OCI-LY7 (cell line): ENCODE measurements around the gene PTPRT. TPM values are rescaled to one million over a fixed set of nuclear protein-coding genes. Genes with fewer than 3 reads are reported as not detected.

Experiments
- BruUV-seq: library from RNA; stranded (reverse); fragments of 400-500 nt; replicated peaks from 2 replicates; lab custom pipeline; 2021; lab: Mats Ljungman, UMichigan
- CTCF ChIA-PET: fragments of 300-600 bp; sonication (Branson Sonifier 250); formaldehyde crosslinking; loops from one replicate; lab custom pipeline; 2022; ENCODE audit warnings: antibody characterized with exemption; ENCODE audit not compliant: unreplicated experiment; lab: Charles Lee
- POLR2A ChIA-PET: fragments of 300-600 bp; sonication (Branson Sonifier 250); formaldehyde crosslinking; loops from one replicate; lab custom pipeline; 2022; ENCODE audit warnings: antibody characterized with exemption; lab: Charles Lee
- DNase-seq: peaks from one replicate; pipeline ENCODE4 v3.0.0-alpha.2; 2015; ENCODE audit warnings: low spot score
- H2AFZ ChIP-seq: fragments of 200-600 bp; sonication (generic), shearing (Covaris generic); 2 replicates; pipeline ENCODE4 v1.6.1; 2014; ENCODE audit warnings: mild to moderate bottlenecking, antibody characterized with exemption, low read length, moderate library complexity
- H3K27ac ChIP-seq: fragments of 200-600 bp; sonication (generic); 2 replicates; pipeline ENCODE4 v1.5.1; 2014; ENCODE audit warnings: mixed run types, low read depth, mild to moderate bottlenecking, moderate library complexity, low read length, inconsistent platforms; ENCODE audit not compliant: poor library complexity, severe bottlenecking
- H3K36me3 ChIP-seq: fragments of 200-600 bp; sonication (generic); 2 replicates; pipeline ENCODE4 v1.6.1; 2014; ENCODE audit warnings: mild to moderate bottlenecking, antibody characterized with exemption, low read length, moderate library complexity, mixed read lengths; ENCODE audit not compliant: insufficient read depth
- H3K4me1 ChIP-seq: fragments of 200-600 bp; sonication (generic); 2 replicates; pipeline ENCODE4 v1.5.1; 2014; ENCODE audit warnings: mild to moderate bottlenecking, low read length; ENCODE audit not compliant: insufficient read depth, poor library complexity, severe bottlenecking
- H3K4me2 ChIP-seq: fragments of 200-600 bp; sonication (generic); 2 replicates; pipeline ENCODE4 v1.6.1; 2014; ENCODE audit warnings: mild to moderate bottlenecking, low read length
- H3K4me3 ChIP-seq: fragments of 200-600 bp; sonication (generic); 2 replicates; pipeline ENCODE4 v1.5.1; 2014; ENCODE audit warnings: mild to moderate bottlenecking, low read depth, low read length; ENCODE audit not compliant: poor library complexity, severe bottlenecking
- H3K79me2 ChIP-seq: fragments of 200-600 bp; sonication (generic); 2 replicates; pipeline ENCODE4 v1.6.1; 2016; ENCODE audit warnings: low read depth, mild to moderate bottlenecking, low read length, moderate library complexity, mixed read lengths; ENCODE audit not compliant: insufficient read depth
- H3K9me2 ChIP-seq: fragments of 200-600 bp; sonication (generic); 2 replicates; pipeline ENCODE4 v1.6.1; 2016; ENCODE audit warnings: mild to moderate bottlenecking, low read length, mixed read lengths; ENCODE audit not compliant: insufficient read depth
- H3K9me3 ChIP-seq: fragments of 200-600 bp; sonication (generic); 2 replicates; pipeline ENCODE4 v1.6.1; 2014; ENCODE audit warnings: mild to moderate bottlenecking, mixed run types, low read length, mixed read lengths
- H4K20me1 ChIP-seq: fragments of 200-600 bp; sonication (generic); 2 replicates; pipeline ENCODE4 v1.6.1; 2014; ENCODE audit warnings: mild to moderate bottlenecking, antibody characterized with exemption, low read length, moderate library complexity, mixed read lengths; ENCODE audit not compliant: insufficient read depth
- EZH2phosphoT487 ChIP-seq: fragments of 200-600 bp; sonication (generic); IDR thresholded peaks from 2 replicates; pipeline ENCODE4 v1.6.1; 2018; ENCODE audit warnings: low read depth, borderline replicate concordance, mild to moderate bottlenecking, mixed run types, antibody characterized with exemption, low read length, moderate library complexity, mixed read lengths
- intact Hi-C: fragments of 100-400 bp; cut with micrococcal nuclease; formaldehyde crosslinking; loops from one replicate; pipeline ENCODE4 v1.10.0; 2022; ENCODE audit not compliant: unreplicated experiment
- total RNA-seq, 2 experiments: library from RNA; depleted of rRNA in 1 of 2; stranded (reverse); fragments of >200 nt in 1 of 2; shearing (Covaris generic) in 1 of 2; gene quantifications; 2 replicates each; pipeline ENCODE4 v1.2.3, GENCODE V29; 2014 to 2022
- TF ChIP-seq, protein P1 (sequence below): fragments of 200-600 bp; sonication (generic); conservative IDR thresholded peaks from 2 replicates; pipeline ENCODE4 v1.5.1; 2014; ENCODE audit warnings: mild to moderate bottlenecking, antibody characterized with exemption, low read length, moderate library complexity, mixed read lengths

Gene PTPRT
- total RNA-seq, 2 experiments from 2014 or later, result not detected

GRCh38 chr20:42379385-42379784 lies 810.3 kb downstream of the PTPRT start:
- TF ChIP-seq, protein P1, sequence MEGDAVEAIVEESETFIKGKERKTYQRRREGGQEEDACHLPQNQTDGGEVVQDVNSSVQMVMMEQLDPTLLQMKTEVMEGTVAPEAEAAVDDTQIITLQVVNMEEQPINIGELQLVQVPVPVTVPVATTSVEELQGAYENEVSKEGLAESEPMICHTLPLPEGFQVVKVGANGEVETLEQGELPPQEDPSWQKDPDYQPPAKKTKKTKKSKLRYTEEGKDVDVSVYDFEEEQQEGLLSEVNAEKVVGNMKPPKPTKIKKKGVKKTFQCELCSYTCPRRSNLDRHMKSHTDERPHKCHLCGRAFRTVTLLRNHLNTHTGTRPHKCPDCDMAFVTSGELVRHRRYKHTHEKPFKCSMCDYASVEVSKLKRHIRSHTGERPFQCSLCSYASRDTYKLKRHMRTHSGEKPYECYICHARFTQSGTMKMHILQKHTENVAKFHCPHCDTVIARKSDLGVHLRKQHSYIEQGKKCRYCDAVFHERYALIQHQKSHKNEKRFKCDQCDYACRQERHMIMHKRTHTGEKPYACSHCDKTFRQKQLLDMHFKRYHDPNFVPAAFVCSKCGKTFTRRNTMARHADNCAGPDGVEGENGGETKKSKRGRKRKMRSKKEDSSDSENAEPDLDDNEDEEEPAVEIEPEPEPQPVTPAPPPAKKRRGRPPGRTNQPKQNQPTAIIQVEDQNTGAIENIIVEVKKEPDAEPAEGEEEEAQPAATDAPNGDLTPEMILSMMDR, result no peak
- TF ChIP-seq EZH2phosphoT487, result no peak
- intact Hi-C loops, result no loop called here
- no TSS peak for BruUV-seq

DNA sequence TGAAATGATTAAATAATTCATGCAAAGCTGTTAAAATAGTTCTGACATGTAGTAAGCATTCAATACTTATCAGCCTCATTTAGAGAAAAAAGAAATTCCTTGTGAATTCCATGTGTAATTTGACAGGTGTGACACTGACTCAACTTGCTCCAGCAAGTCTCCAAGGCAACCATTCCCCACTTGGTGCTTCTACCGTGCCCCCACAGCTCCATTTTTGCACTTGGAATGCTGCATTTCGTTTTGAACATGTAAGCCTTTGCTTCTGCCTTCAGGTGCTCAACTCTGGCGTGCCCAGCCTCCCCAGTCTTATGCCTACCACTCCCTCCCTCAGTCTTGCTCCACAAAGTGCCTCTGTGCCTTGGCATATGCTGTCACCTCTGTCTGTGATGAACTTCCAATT lies 810.9 kb downstream of the PTPRT start:
- no peaks in the 10 kb centered on the region for H3K79me2 ChIP-seq
- ChIA-PET POLR2A (no interaction called here), CTCF (no interaction called here)
- no peaks in the 10 kb centered on the region for H3K9me2 ChIP-seq
- H3K27ac ChIP-seq, result no peak overlapping the region
- H3K4me1 ChIP-seq, result no peaks in the 10 kb centered on the region
- no TSS peak for BruUV-seq
- no peaks in the 10 kb centered on the region for H4K20me1 ChIP-seq
- no peaks in the 10 kb centered on the region for H3K9me3 ChIP-seq
- H3K4me2 ChIP-seq, result no peak overlapping the region
- no peaks in the 10 kb centered on the region for H3K36me3 ChIP-seq
- DNase-seq, result no peak
- intact Hi-C loops, result no loop called here
- no peak overlapping the region for H3K4me3 ChIP-seq
- no peak overlapping the region for H2AFZ ChIP-seq
- TF ChIP-seq, protein P1, result no peak
- no peak for TF ChIP-seq EZH2phosphoT487

More at GRCh38 chr20:42379385-42379784, 810.3 kb downstream of the PTPRT start:
- Histone ChIP-seq H3K4me3 (no peak overlapping the region), H3K9me3 (no peaks in the 10 kb centered on the region), H2AFZ (no peak overlapping the region), H4K20me1 (no peaks in the 10 kb centered on the region), H3K79me2 (no peaks in the 10 kb centered on the region), H3K4me1 (no peaks in the 10 kb centered on the region), H3K27ac (no peak overlapping the region), H3K4me2 (no peak overlapping the region), H3K9me2 (no peaks in the 10 kb centered on the region), H3K36me3 (no peaks in the 10 kb centered on the region)
- ChIA-PET POLR2A (interaction anchor here (0.7 kb wide), 1 partner anchor 11 kb away, joined by 3 read pairs; no protein-coding TSS in a partner anchor), CTCF (no interaction called here)
- no peak for DNase-seq

DNA sequence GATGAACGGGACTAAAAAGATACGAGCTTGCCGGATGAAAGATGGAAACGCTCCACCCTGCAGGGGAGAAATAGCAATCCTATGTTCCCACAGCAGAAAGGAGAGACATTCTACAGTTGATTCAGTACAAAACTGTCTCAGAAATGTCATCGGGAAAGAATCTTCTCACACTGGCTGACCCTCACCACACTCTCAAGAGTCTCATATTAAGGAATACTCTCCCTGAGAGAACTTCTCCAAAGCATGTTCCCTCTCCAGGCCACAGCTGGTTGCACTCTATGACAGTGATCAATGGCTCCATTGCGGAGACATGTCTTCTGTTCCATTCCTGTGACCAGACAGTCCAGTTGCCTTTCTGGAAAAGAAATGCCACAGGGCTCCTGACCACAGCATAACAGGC lies 813.6 kb downstream of the PTPRT start:
- Histone ChIP-seq H3K4me1 (no peaks in the 10 kb centered on the region), H3K9me2 (no peaks in the 10 kb centered on the region), H4K20me1 (no peaks in the 10 kb centered on the region), H3K9me3 (no peaks in the 10 kb centered on the region), H3K79me2 (no peaks in the 10 kb centered on the region), H3K27ac (no peak overlapping the region), H3K36me3 (no peaks in the 10 kb centered on the region), H3K4me2 (no peak overlapping the region), H3K4me3 (no peak overlapping the region), H2AFZ (no peak overlapping the region)
- intact Hi-C loops, result no loop called here
- CTCF ChIA-PET, result no interaction called here
- DNase-seq, result no peak
- POLR2A ChIA-PET, result no interaction called here
- TF ChIP-seq, protein P1, result no peak
- TF ChIP-seq EZH2phosphoT487, result no peak
- no TSS peak for BruUV-seq
